GM12891 (cell line): ENCODE data around the gene CD22.

ENCODE experiments used
- POLR2A ChIP-seq: IDR thresholded peaks from 2 replicates; pipeline ENCODE4 v1.6.1; 2011; ENCODE audit warnings: low read depth, low read length, control low read depth
- POLR2AphosphoS5 ChIP-seq: IDR thresholded peaks from 2 replicates; pipeline ENCODE4 v1.6.1; 2011; ENCODE audit warnings: low read depth, low read length, control low read depth
- TAF1 ChIP-seq: IDR thresholded peaks from 2 replicates; pipeline ENCODE4 v1.6.1; 2011; ENCODE audit warnings: low read depth, low read length, control low read depth

DNA sequence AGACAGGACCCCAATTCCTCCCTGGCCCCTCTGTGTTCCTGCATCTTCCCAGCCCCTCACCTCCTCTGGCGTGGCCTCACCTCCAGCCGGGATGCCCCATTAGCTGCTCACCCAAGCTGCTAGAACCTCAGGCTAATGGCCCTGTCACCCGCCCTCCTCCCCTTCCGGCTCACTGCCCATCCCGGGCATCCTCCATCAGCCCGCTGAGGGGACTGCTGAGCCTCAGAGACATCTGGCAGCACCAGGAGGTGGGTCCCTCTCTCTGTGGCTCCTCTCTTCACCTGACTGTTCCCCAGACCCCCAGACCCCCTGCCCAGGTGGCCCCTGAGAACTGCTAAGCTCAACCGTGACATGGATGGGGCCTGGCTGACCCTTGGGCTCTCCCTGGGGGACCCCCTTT lies 21.6 kb downstream of the CD22 start:
- no peak for TF ChIP-seq POLR2A
- TF ChIP-seq POLR2AphosphoS5 = no peak
- no peak for TF ChIP-seq TAF1
